Erythroblast (primary cell): Measurements from ENCODE around the gene SV2B.

ENCODE experiments used
- GATA1 ChIP-seq: IDR thresholded peaks from 2 replicates; pipeline ENCODE4 v1.6.1; 2011; ENCODE audit warnings: low read depth, mild to moderate bottlenecking, control low read depth, low read length, moderate library complexity
- POLR2A ChIP-seq: IDR thresholded peaks from 2 replicates; pipeline ENCODE4 v1.6.1; 2011; ENCODE audit warnings: mild to moderate bottlenecking, low read length

DNA sequence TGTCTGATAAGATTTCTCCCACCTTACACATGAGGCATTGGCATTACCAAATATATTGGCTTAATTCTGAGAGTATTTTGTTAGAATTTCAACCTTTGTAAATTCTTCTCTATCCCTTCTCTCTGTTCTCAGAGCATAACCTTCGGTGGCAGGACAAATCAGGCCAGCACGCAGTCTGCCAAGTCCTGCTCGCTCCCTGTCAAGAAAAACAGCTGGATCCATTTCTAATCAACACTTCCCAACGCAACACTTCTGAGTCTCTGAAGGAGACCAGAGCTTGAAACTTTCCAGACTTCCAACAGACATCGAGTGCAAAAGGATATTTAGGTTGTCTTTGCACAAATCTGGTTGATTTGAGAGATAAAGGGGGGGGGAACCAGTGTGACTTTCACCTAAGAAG, 125.7 kb downstream of the SV2B start:
- TF ChIP-seq POLR2A (no peak), GATA1 (no peak)
